AG20443 (cell line): ENCODE data around the gene OTUB1.

ENCODE experiments used
- DNase-seq: peaks from one replicate; pipeline ENCODE4 v3.0.0; 2012; ENCODE audit warnings: low spot score, mixed read lengths

Gene OTUB1

DNA sequence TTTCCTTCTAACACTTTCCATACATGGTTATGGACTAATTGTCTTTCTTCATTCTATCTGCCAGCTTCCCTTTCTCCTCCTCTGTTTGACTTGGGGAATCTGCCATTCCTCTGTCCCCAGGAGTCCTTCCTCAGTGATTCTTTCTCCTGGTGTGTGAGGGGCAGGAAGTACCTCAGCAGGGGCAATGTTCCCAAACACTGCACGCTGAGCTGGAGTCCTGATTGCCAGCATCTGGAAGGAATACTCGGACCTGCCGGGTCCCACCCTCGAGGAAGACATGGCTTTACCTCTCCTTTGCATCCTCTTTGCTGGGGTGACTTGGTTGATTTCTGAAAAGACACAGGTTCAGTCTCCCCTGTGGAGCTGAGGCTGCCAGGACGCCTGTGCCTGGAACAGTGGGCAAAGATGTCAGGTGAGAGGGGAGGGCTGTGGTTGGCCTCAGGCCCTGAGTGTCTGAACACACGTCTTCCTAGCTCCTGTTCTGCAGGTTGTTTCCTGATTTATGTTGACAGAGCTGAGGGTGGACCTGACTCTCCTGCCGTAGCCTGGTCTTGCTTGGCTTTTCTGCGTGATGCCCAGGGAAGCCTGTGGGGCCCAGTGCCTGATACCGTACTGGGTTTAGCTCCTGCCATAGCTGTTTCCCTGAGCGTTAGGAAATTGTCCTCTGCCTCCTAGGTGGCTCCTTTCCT is 7.5 kb upstream of the OTUB1 start:
- DNase-seq = no peak

GRCh38 chr11:63979426-63979825 is 6.8 kb upstream of the OTUB1 start:
- no peak for DNase-seq

GRCh38 chr11:63985812-63986155 is 454 bp upstream of the OTUB1 start:
- DNase-seq = peak; percentile 51

GRCh38 chr11:63986932-63987513 is 785 bp downstream of the OTUB1 start:
- no peak for DNase-seq

DNA sequence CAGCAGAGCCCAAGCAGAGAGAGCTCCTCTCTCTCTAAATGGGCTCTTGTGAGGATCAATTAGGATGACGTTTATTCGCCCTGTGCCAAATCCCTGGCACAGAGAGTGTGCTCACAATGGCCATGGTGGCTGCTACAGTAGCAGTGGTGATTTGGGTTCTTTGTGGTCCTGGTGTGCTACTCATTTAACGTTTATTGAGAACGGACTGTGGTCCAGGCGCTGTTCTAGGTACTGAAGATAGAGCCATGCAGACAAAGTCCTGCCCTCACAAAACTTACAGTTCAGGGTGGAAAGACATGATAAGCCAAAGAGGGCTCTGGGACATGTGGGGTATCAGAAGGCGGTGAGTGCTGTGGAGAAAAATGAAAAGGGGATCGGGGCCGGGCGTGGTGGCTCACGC is 5.3 kb downstream of the OTUB1 start:
- DNase-seq = no peak

DNA sequence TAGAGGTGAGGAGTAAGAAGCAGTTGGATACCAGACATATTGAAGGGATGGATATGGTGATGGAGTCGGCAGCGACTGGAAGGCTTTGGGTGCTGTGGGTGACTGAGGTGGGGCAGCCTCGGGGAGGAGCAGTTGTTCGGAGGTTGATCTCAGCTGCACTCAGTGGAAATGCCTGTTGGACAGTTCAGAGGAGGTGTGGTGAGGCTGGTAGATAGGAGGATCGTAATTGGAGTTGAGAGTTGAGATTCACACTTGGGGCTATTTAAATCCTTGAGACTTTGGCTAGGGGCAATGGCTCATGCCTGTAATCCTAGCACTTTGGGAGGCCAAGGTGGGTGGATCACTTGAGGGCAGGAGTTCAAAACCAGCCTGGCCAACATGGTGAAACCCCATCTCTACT is 6.9 kb downstream of the OTUB1 start:
- no peak for DNase-seq

DNA sequence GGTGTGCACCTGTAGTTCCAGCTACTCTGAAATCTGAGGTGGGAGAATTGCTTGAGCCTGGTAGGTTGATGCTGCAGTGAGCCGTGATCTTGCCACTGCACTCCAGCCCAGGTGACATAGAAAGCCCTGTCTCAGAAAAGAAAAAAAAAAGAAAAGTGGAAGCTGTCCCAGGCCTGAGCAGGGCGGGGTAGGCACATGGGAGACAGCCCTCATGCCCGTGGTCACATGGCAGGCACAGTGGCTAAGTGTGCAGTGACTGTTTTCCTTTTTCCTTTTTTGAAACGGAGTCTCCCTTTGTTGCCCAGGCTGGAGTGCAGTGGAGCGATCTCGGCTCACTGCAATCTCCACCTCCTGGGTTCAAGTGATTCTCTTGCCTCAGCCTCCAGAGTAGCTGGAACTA is 7.8 kb downstream of the OTUB1 start:
- no peak for DNase-seq

GRCh38 chr11:63996512-63996911 is 10.3 kb downstream of the OTUB1 start:
- no peak for DNase-seq

DNA sequence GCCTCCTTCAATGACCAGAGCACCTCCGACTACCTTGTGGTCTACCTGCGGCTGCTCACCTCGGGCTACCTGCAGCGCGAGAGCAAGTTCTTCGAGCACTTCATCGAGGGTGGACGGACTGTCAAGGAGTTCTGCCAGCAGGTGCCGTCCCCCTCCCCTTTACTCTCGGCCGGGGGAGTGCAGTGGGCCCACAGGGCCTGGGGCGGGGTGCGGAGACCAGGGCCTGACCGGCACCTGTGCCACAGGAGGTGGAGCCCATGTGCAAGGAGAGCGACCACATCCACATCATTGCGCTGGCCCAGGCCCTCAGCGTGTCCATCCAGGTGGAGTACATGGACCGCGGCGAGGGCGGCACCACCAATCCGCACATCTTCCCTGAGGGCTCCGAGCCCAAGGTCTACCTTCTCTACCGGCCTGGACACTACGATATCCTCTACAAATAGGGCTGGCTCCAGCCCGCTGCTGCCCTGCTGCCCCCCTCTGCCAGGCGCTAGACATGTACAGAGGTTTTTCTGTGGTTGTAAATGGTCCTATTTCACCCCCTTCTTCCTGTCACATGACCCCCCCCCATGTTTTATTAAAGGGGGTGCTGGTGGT is 11.0 kb downstream of the OTUB1 start:
- DNase-seq = no peak

DNA sequence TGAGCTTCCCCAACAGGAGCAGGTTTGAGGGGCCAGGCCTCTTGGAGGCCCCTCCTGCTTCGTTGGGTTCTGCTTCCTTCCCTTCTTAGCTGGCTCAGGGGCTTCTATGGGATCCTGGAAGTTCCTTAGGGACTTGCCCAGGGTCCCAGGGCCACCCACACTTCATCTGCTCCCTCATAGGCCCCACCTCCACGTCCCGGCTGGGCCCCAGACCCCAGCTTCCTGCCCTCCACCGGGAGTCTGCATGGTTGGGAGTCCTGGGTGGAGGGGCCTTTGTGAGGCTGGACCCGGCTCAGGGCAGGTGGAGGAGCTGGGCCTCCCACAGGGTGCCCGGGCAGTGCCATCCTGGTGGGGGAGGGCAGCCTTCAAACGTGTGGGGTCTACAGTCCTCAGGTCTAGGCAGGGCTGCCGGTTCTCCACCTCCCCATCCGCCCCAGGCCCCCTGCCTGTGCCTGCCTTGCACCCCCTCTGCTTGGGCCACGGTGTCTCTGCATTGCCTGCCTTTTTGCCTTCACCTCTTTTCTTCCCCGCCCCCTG is 11.6 kb downstream of the OTUB1 start:
- DNase-seq = no peak

DNA sequence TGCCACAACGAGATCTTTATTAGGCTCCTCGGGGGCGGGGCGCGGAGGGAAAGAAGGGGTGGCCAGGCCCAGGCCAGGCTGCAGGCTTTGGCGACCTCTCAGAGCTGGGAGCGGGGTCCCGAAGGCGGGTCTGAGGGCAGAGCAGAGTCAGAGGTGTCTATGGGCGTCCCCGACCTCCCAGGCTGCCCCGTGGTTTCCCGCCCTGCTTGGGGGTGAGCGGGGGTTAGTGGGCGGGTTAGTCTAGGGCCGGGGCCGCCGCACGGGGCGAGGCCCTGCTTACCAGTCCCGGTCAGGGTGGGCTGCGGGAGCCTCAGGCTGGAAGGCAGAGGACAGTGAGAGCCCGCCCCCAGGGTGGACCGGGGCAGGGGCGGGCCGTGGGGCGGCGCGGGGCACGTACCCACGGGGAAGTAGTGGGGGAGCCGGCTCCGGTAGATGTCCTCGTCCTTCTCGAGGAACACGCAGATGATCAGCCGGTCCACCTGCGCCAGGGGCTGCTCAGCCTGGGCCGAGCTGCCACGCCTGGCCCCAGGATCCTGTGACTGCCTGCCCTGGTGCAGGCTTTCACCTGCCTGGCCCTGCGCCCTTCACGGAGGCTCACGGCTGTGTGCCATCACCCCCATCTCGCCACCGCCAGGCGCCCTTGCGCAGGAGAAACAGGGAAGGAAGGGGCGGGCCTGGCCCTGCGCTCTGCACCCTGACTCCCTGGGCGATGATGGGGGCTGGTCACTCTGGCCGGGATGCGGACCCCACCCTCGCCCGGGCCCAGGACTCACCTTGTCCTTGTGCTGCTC is 12.5 kb downstream of the OTUB1 start:
- no peak for DNase-seq

DNA sequence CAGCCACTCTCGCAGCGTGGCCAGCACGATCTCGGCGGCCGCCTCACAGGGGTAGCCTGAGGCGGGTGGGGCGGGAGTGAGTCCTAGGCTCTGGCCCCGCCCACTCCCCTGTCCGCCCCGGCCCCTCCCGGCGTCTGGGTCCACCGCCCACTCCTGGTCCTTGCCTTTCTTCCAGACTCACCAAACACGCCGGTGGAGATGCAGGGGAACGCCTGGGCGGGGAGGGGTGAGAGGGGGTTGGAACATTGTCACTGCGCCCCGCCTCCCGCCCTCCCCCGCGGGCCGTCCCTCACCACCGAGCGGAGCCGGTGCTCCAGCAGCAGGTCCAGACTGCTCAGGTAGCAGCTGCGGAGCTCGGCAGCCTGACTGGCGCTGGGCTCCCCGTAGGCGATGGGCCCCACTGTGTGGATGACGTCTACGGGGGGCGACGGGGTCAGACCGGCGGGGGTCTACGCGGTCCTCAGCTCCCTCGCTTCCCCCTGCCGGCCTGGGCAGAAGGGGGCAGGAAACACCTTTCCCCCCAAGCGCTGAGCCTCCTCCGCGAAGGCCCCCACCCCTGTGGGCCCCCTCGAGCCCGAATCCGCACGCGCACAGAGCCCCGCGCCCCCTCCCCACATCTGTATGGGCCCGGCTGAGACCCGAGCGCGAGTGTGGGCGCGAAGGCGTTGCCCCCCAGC is 13.2 kb downstream of the OTUB1 start:
- peak; percentile 73 for DNase-seq

GRCh38 chr11:64000026-64000739 is 13.9 kb downstream of the OTUB1 start:
- DNase-seq = peak; percentile 96

DNA sequence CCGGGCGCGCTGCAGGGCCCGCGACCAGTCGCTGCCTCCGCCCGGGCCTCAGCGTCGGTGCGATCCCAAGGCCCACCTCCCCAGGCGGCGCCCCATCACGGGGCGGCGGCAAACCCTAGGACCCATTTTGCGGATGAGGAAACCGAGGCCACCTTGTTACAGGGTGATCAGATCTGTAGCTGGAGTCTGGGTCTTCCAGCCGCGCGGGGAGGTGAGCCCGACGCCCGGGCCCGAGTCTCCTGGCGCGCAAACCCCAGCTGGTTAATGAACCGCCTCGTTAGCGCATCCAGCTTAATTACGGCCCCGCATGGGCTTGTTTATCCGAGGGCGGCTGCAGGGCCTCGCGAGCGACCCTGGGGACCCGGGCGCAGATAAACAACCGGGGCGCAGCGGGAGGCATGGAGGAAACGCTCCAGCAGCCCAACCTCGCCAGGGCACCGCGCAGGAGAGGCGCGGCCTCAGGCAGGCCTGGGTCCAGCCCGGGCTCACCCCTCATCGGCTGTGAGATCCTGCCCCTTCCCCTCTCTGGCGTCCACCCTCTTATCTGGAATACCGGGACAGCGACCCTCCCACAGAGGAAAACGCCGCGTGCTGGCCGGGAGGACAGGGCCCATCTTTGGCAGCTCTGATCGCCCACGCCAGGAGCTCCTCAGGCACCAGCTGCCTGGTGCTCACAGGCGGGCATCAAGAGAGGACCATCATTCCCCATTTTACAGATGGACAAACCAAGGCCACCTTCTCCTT is 14.7 kb downstream of the OTUB1 start:
- DNase-seq = no peak

DNA sequence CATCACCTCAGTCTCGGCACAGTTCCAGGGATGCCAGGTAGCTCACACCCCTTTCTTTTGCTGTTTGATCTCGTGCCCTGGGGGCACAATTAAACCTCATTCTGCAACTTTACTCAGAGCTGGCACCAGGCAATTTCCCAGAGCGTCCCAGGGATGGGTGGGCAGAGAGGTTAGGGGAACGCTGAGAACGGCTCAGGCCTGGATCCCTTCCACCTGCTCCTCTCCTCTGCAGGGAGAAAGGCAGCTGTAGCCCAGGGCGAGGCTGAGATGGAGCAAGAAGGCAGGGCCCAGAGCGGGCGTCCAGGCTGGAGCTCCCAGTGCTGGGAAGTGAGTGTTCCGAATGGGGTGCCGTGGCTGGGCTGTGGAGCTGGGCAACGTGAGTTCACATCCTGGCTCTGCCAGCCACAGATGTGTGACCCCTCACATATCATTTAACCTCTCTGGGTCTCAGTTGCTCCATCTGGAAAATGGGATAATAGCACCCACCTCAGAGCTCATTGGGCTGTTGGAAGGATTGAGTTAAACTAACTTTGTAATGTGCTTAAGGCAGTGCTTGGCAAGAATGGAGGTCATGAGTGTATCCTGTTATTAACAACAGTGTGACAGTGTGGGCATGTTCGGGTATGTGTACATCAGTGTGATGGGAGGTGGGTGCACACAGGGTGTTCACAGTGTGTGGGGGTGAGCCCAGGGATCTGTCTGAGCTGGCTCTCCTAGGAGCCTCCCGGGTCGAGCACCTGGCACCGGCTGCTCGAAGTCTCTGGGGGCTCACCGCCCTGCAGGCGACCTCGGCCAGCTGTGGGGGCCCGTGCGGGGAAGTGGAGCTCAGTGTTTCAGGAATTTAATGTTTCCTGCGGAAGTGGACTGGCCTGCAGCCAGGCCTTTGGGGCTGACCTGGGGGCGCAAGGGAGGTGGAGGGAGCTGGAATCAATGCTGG is 15.5 kb downstream of the OTUB1 start:
- DNase-seq = no peak

DNA sequence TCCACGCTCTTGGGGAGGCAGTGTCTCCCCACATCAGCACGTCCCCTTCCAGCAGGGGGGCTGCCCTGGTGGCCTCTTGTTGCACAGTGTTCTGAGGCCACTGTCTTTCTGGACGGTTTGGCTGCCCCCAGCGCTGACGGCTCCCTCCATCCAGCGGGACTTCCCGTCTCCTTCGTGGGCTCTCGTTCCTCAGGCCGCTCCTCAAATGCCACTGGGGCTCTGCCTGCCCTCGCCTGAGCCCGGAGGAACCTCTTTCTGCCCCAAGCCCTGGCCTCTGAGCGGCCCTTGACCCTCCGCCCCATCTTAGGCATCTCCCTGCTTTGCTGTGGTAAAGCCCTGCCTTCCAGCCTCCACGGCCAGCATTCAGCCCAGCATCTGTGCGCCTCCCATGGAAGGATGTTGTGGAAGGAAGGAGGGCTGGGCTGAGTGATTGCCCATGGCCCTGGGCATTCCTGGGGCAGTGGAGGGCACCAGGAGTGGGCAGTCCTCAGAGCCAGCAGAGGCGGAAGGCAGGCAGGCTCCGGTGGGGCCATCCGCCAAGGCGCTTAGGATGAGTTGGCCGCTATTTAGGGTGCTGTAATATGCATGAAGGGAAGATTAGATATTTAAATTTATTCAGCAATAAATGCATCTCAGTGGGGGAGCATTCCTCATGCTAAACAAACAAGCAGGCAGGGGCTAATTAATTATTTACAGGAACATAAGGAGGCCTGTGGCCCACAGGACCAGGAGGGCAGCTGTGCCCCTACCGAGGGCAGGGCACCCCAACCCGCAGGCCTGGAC is 17.8 kb downstream of the OTUB1 start:
- no peak for DNase-seq

GRCh38 chr11:64004590-64004984 is 18.3 kb downstream of the OTUB1 start:
- DNase-seq = no peak

GRCh38 chr11:64005691-64006090 is 19.5 kb downstream of the OTUB1 start:
- no peak for DNase-seq

- no peak for DNase-seq
Measured at GRCh38 chr11:64006398-64006797, 20.2 kb downstream of the OTUB1 start.
